BLaER1 treated with 17β-estradiol and CSF1 and Interleukin-3, amounts not matched to agents 10 nM and 100 nM (cell line): ENCODE measurements around the gene PLAGL2.

Experiments
- H3K27ac ChIP-seq, 11 experiments: shearing (Covaris generic); formaldehyde crosslinking; 2 replicates each; pipeline ENCODE4 v1.8.1; 2022
- H3K27me3 ChIP-seq, 11 experiments: shearing (Covaris generic); formaldehyde crosslinking; 2 replicates each; pipeline ENCODE4 v1.8.1; 2022
- H3K36me3 ChIP-seq, 11 experiments: shearing (Covaris generic); formaldehyde crosslinking; 2 replicates each; pipeline ENCODE4 v1.8.1; 2022
- H3K4me1 ChIP-seq, 10 experiments: shearing (Covaris generic); formaldehyde crosslinking; 2 replicates each; pipeline ENCODE4 v1.8.1; 2022
- H3K4me2 ChIP-seq, 11 experiments: shearing (Covaris generic); formaldehyde crosslinking; 2 replicates each; pipeline ENCODE4 v1.8.1; 2022
- H3K4me3 ChIP-seq, 10 experiments: shearing (Covaris generic); formaldehyde crosslinking; 2 replicates each; pipeline ENCODE4 v1.8.1; 2022
- H3K9ac ChIP-seq, 11 experiments: shearing (Covaris generic); formaldehyde crosslinking; 2 replicates each; pipeline ENCODE4 v1.8.1; 2022
- H3K9me3 ChIP-seq, 11 experiments: shearing (Covaris generic); formaldehyde crosslinking; replicated peaks in 1 of 11; 2 replicates each; pipeline ENCODE4 v1.8.1; 2022
- H4K20me1 ChIP-seq, 11 experiments: shearing (Covaris generic); formaldehyde crosslinking; 2 replicates each; pipeline ENCODE4 v1.8.1; 2022
- Cebpa-rat ChIP-seq, 11 experiments: shearing (Covaris generic); IDR thresholded peaks; 2 replicates each; pipeline ENCODE4 v1.8.1; 2022

PLAGL2 gene

DNA sequence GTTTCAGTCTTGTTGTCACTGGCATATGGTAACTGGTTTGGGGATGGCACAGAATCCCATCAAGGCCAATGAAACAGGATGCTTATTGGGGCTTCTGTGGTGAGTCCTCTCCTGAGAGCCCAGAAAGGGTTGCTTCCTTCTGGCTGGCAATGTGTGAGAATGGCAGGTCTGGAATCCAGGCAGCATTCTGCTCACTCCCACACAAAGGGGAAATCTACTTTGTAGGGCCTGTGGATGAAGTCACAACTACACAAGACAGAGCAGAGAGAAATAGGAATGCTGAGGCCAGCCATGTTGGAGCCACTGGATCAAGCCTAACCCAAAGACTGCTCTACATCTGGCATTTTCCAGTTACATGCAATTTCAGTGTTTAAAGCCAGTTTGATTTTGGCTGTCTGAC, 15.7 kb downstream of the PLAGL2 start:
- H3K9ac ChIP-seq, result no peak overlapping the region
- H3K27ac ChIP-seq, result no peak overlapping the region
- H3K9me3 ChIP-seq, result peaks cover 0 to 8% (median 0%) of the 10 kb centered on the region in 11 experiments; a peak in 1 of 22 replicates
- peak overlapping the region in 2 of 11 experiments; percentile 78 to 90; a peak in 3 of 22 replicates for H3K4me2 ChIP-seq
- TF ChIP-seq Cebpa-rat (IDR thresholded peaks at IDR 0.05), result no peak
- H3K36me3 ChIP-seq, result peaks cover 43 to 61% (median 54%) of the 10 kb centered on the region in 11 experiments
- H3K27me3 ChIP-seq, result peaks cover 23 to 34% (median 30%) of the 10 kb centered on the region in 11 experiments
- peaks cover 22 to 92% (median 26%) of the 10 kb centered on the region in 10 experiments; a peak in 18 of 20 replicates for H3K4me1 ChIP-seq
- H4K20me1 ChIP-seq, result peaks cover 64 to 80% (median 68%) of the 10 kb centered on the region in 11 experiments
- no peak overlapping the region for H3K4me3 ChIP-seq

DNA sequence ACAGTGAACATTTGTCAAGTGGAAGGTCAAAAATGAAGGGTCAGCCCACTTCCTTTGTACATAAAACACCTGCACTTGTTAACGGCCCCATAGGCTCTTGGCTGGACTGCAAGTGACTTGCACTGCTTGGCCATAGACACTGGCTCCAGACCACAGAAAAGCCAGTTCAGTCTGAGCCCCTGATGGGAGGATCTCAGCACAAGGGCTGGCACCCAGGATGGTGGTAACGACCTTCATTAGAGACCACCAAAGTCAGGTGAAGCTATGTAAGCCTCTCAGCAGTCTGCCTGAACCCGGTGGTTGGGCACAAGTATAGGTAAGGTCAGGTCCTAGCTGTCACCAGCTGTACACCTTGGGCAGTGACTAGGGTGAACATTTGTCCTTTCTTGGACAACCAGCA, 16.1 kb downstream of the PLAGL2 start:
- peaks cover 23 to 34% (median 30%) of the 10 kb centered on the region in 11 experiments for H3K27me3 ChIP-seq
- peaks cover 59 to 75% (median 63%) of the 10 kb centered on the region in 11 experiments for H4K20me1 ChIP-seq
- no peak overlapping the region for H3K27ac ChIP-seq
- peak overlapping the region in 7 of 11 experiments; percentile 78 to 91 (median 84); a peak in 6 of 22 replicates for H3K4me2 ChIP-seq
- H3K9ac ChIP-seq, result no peak overlapping the region
- peaks cover 38 to 57% (median 49%) of the 10 kb centered on the region in 11 experiments for H3K36me3 ChIP-seq
- H3K9me3 ChIP-seq, result peaks cover 0 to 8% (median 0%) of the 10 kb centered on the region in 11 experiments; a peak in 1 of 22 replicates
- TF ChIP-seq Cebpa-rat (IDR thresholded peaks at IDR 0.05), result no peak
- no peak overlapping the region for H3K4me3 ChIP-seq
- peaks cover 22 to 96% (median 26%) of the 10 kb centered on the region in 10 experiments; a peak in 18 of 20 replicates for H3K4me1 ChIP-seq

DNA sequence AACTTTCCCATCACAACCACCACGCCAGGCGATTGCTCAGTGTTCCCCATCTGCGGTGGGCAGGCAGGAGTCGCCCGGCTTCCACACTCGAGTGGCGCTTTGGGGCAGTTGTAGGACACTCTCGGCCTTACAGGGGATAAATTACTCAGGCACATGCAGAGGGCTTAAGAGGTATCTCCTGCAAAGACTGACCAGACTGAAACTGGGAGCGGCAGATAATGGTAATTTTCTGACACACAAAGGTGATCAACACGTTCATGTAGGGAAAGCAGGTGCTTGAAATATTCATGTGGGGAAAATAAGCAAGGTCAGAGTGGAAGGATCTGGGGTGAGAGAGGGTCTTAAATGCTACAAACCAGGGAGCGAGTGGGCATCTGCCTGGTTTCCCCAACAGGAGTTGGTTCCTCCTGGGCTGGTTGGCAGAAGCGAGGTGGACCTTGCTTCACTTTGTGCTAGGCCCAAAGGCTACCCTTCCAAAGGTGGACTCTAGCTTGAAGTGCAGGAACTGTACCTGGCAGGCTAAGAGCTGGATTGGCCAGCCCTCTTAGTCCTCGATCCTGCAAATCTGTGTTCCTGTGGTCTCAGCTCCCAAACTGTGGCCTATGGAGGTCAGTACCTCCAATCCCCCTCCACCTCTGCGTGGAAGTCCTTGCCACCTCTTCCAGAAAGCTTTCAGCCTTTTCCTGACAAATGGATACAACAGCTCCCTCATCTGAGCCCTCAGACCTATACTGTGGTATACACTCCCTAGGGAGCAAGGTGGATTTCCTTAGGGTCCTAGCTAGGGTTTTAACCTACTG, 16.7 kb downstream of the PLAGL2 start:
- no peak for TF ChIP-seq Cebpa-rat (IDR thresholded peaks at IDR 0.05)
- peaks cover 53 to 69% (median 57%) of the 10 kb centered on the region in 11 experiments for H4K20me1 ChIP-seq
- H3K36me3 ChIP-seq, result peaks cover 32 to 51% (median 43%) of the 10 kb centered on the region in 11 experiments
- peak overlapping the region; percentile 54 to 79 (median 67) for H3K4me3 ChIP-seq
- peaks cover 22 to 96% (median 26%) of the 10 kb centered on the region in 10 experiments; a peak in 18 of 20 replicates for H3K4me1 ChIP-seq
- peaks cover 23 to 34% (median 30%) of the 10 kb centered on the region in 11 experiments for H3K27me3 ChIP-seq
- peak overlapping the region; percentile 74 to 88 (median 82) for H3K9ac ChIP-seq
- H3K27ac ChIP-seq, result peak overlapping the region in 10 of 11 experiments; percentile 70 to 81 (median 76); a peak in 16 of 22 replicates
- peaks cover 0 to 8% (median 0%) of the 10 kb centered on the region in 11 experiments; a peak in 1 of 22 replicates for H3K9me3 ChIP-seq
- H3K4me2 ChIP-seq, result peak overlapping the region; percentile 73 to 91 (median 84)

DNA sequence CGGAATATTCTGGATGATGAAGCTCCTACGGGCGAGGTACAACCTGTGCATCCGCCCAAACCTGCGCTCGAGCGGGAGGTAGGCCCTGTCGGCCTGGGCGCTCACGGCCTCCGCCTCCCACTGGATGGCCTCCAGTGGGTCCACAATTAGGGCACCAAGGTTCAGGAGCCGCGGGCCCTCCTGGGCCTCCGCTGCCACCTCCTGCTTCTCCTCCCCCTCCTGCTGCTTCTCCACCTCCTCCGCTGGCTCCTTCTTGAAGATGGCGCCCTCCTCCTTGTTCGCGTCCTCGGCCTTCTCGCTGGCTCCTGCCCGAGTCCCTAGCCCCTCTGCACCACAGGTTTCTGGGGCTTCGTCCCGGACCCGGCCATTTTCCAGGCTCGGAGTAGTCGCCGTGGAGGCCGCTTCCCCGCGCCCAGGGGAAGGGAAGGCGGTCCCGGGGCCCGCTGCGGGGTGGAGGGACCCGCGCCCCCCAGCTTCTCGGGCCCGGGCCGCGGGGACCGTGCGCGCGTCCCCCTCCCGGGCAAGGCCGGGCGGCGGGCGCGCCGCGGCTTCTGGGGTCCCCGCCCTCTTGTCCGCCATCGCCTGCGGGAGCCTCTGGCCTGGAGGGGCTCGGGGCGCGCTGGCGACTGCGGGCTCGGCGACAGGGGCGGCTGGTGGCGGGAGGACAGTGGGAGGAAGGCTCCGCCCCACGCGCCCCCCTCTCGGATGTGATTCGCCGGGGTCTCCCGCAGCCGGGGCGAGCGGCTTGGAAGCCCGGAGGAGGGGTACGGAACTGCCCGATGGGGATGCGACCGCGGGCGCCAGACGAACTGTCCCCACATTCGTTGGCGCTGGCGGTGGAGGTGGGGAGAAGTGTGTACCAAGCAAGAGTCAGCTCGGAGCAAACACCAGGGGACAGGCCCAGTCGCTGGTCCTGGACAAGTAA, 17.6 kb downstream of the PLAGL2 start:
- peaks cover 23 to 34% (median 30%) of the 10 kb centered on the region in 11 experiments for H3K27me3 ChIP-seq
- H3K4me2 ChIP-seq, result peak overlapping the region; percentile 73 to 91 (median 84)
- peaks cover 24 to 42% (median 35%) of the 10 kb centered on the region in 11 experiments; a peak in 21 of 22 replicates for H3K36me3 ChIP-seq
- peaks cover 22 to 90% (median 26%) of the 10 kb centered on the region in 10 experiments; a peak in 18 of 20 replicates for H3K4me1 ChIP-seq
- peaks cover 0 to 8% (median 0%) of the 10 kb centered on the region in 11 experiments; a peak in 1 of 22 replicates for H3K9me3 ChIP-seq
- H3K27ac ChIP-seq, result peak overlapping the region; percentile 70 to 81 (median 76)
- peak overlapping the region; percentile 54 to 79 (median 67) for H3K4me3 ChIP-seq
- peak overlapping the region; percentile 74 to 88 (median 82) for H3K9ac ChIP-seq
- no peak for TF ChIP-seq Cebpa-rat (IDR thresholded peaks at IDR 0.05)
- H4K20me1 ChIP-seq, result peaks cover 45 to 61% (median 49%) of the 10 kb centered on the region in 11 experiments; a peak in 21 of 22 replicates

DNA sequence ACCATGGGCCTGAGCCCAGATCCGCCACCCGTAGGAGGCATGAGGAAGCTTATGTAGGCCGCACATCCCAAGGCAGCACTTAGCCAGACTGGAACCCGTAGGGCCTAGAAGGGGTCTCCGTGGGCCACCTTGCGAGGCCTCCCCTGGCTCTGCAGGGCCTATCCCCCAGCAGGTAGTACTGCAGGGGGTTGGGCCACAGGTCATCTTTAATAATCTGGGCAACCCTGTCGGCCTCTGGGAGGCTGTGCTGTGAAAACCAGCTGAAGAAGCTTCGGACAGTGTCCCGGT, 18.5 kb downstream of the PLAGL2 start:
- Histone ChIP-seq H4K20me1 (peaks cover 36 to 52% (median 40%) of the 10 kb centered on the region in 11 experiments; a peak in 21 of 22 replicates), H3K27me3 (peaks cover 23 to 34% (median 30%) of the 10 kb centered on the region in 11 experiments), H3K4me2 (peak overlapping the region; percentile 73 to 91 (median 84)), H3K27ac (peak overlapping the region in 1 of 11 experiments; percentile 74; a peak in 1 of 22 replicates), H3K9me3 (peaks cover 0 to 8% (median 0%) of the 10 kb centered on the region in 11 experiments; a peak in 1 of 22 replicates), H3K4me3 (peak overlapping the region in 8 of 10 experiments; percentile 54 to 79 (median 67); a peak in 8 of 20 replicates), H3K9ac (peak overlapping the region in 9 of 11 experiments; percentile 74 to 86 (median 82); a peak in 8 of 22 replicates), H3K36me3 (peaks cover 15 to 33% (median 26%) of the 10 kb centered on the region in 11 experiments; a peak in 19 of 22 replicates), H3K4me1 (peaks cover 26 to 82% (median 32%) of the 10 kb centered on the region in 10 experiments)
- TF ChIP-seq Cebpa-rat (IDR thresholded peaks at IDR 0.05), result no peak

DNA sequence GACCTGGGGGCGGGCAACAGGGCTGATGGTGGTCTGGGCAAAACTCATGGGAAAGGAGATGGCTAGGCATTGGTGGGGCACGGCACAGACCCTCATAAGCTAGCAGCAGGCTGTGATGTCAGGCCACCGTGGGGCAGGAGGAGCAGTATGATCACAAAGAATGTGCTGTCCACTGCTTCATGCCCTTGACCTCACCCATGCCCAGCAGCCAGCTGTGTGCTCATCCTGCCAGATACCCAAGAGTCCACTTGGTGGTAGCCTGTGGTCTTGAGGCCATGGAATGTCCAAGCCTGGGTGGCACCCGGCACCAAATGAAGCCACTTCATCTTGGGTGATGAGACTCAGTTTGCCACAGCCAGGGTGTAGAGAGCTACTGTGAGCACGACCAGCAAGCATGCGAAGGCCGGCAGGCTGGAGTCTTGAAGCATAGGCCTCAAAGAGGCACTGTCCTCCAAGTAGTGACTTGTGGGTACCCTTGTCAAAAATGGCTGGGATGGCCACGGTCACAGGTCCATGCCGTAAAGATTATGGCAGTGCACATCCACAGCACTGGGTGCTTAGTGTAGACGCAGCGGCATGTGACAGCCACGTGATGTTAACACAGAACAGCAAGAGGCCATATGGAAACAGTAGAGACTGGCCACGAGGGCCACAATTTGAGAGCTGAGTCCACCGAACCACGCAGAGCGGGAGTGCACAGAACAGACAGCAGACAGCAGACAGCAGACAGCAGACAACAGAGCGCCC, 19.0 kb downstream of the PLAGL2 start:
- Histone ChIP-seq H3K4me2 (peak overlapping the region in 10 of 11 experiments; percentile 73 to 91 (median 84); a peak in 18 of 22 replicates), H4K20me1 (peaks cover 31 to 47% (median 35%) of the 10 kb centered on the region in 11 experiments; a peak in 21 of 22 replicates), H3K4me3 (0 out of 20 replicates have a peak overlapping the region, but pooled peaks of 1 of the 10 experiments have one; percentile 72)

DNA sequence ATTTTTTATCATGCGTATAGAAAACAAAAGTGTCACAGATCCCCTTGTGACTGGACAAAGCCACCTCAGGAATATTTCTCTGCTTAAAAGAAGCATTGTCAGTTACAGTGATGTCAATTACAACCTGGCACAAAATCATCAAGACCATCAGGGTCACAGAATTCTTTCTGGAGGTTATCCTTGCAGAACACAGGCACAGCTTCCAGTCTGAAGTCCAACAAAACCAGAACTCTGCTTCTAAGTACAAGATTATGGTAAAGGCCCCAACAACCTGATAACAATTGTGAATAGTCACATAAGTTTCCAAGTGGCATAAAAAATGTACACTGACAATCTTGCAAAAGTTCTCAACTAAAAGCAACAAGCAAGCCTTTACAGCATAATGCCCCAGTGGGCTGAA, 21.0 kb downstream of the PLAGL2 start:
- peaks cover 0 to 8% (median 0%) of the 10 kb centered on the region in 11 experiments; a peak in 1 of 22 replicates for H3K9me3 ChIP-seq
- H3K9ac ChIP-seq, result no peak overlapping the region
- H3K4me3 ChIP-seq, result no peak overlapping the region
- peaks cover 28 to 73% (median 35%) of the 10 kb centered on the region in 10 experiments for H3K4me1 ChIP-seq
- H4K20me1 ChIP-seq, result peaks cover 11 to 26% (median 14%) of the 10 kb centered on the region in 11 experiments; a peak in 21 of 22 replicates
- H3K4me2 ChIP-seq, result peak overlapping the region in 2 of 11 experiments; percentile 12 to 32; a peak in 2 of 22 replicates
- peaks cover 17 to 28% (median 25%) of the 10 kb centered on the region in 11 experiments for H3K27me3 ChIP-seq
- TF ChIP-seq Cebpa-rat (IDR thresholded peaks at IDR 0.05), result no peak
- H3K27ac ChIP-seq, result no peak overlapping the region
- peaks cover 0 to 8% (median 2%) of the 10 kb centered on the region in 11 experiments; a peak in 6 of 22 replicates for H3K36me3 ChIP-seq

More for the DNA sequence above, 19.0 kb downstream of the PLAGL2 start:
- Histone ChIP-seq H3K27ac (no peak overlapping the region), H3K27me3 (peaks cover 23 to 34% (median 30%) of the 10 kb centered on the region in 11 experiments), H3K36me3 (peaks cover 10 to 28% (median 20%) of the 10 kb centered on the region in 11 experiments; a peak in 19 of 22 replicates), H3K9ac (peak overlapping the region in 1 of 11 experiments; percentile 86; a peak in 1 of 22 replicates), H3K9me3 (peaks cover 0 to 8% (median 0%) of the 10 kb centered on the region in 11 experiments; a peak in 1 of 22 replicates), H3K4me1 (peaks cover 28 to 78% (median 36%) of the 10 kb centered on the region in 10 experiments)
- TF ChIP-seq Cebpa-rat (IDR thresholded peaks at IDR 0.05), result no peak
